Fibroblast of lung (primary cell): ENCODE measurements around the gene ANO3. TPM values are rescaled to one million over a fixed set of nuclear protein-coding genes. Genes with fewer than 3 reads are reported as not detected.
A peak's percentile ranks its signal among the peaks of the same experiment; 100 is the strongest.

Experiments
- DNase-seq, 2 donors: peaks; one replicate each; pipeline versions ENCODE4 v3.0.0 to v3.0.0-alpha.2; 2010; ENCODE audit warnings: low read depth in 2 of 2
- H2AFZ ChIP-seq: 2 replicates; pipeline ENCODE4 v1.5.1; 2012; ENCODE audit warnings: low read length, control low read depth, inconsistent platforms
- H3K27ac ChIP-seq: 2 replicates; pipeline ENCODE4 v1.5.1; 2011; ENCODE audit warnings: low read length, control low read depth; ENCODE audit not compliant: insufficient read depth
- H3K27me3 ChIP-seq: 2 replicates; pipeline ENCODE4 v1.5.1; 2011; ENCODE audit warnings: mild to moderate bottlenecking, low read length; ENCODE audit not compliant: control insufficient read depth, insufficient read depth
- H3K36me3 ChIP-seq: 2 replicates; pipeline ENCODE4 v1.5.1; 2011; ENCODE audit warnings: low read length; ENCODE audit not compliant: control insufficient read depth, insufficient read depth
- H3K4me1 ChIP-seq: 2 replicates; pipeline ENCODE4 v1.5.1; 2011; ENCODE audit warnings: low read length; ENCODE audit not compliant: control insufficient read depth, insufficient read depth; ENCODE audit errors: extremely low read depth
- H3K4me2 ChIP-seq: 2 replicates; pipeline ENCODE4 v1.5.1; 2011; ENCODE audit warnings: low read length, control low read depth; ENCODE audit not compliant: insufficient read depth; ENCODE audit errors: extremely low read depth
- H3K4me3 ChIP-seq, 4 experiments: fragments of 200-600 bp in 1 of 4; sonication (generic) in 1 of 4; replicated peaks in 1 of 4; 2 replicates each; pipeline ENCODE4 v1.5.1; 2011 to 2016; ENCODE audit warnings: low read length in 4 of 4, low read depth in 3 of 4, mild to moderate bottlenecking in 3 of 4, control low read depth in 2 of 4, inconsistent platforms in 1 of 4, mixed read lengths in 1 of 4; ENCODE audit not compliant: insufficient read depth in 1 of 4; ENCODE audit errors: control extremely low read depth in 1 of 4
- H3K79me2 ChIP-seq: 2 replicates; pipeline ENCODE4 v1.5.1; 2012; ENCODE audit warnings: mild to moderate bottlenecking, low read length, inconsistent platforms; ENCODE audit not compliant: control insufficient read depth, insufficient read depth
- H3K9ac ChIP-seq: 2 replicates; pipeline ENCODE4 v1.5.1; 2011; ENCODE audit warnings: mild to moderate bottlenecking, low read length, control low read depth; ENCODE audit not compliant: insufficient read depth
- H3K9me3 ChIP-seq: 2 replicates; pipeline ENCODE4 v1.5.1; 2012; ENCODE audit warnings: low read depth, low read length; ENCODE audit not compliant: control insufficient read depth, insufficient read depth
- H4K20me1 ChIP-seq: 2 replicates; pipeline ENCODE4 v1.5.1; 2011; ENCODE audit warnings: low read length; ENCODE audit not compliant: control insufficient read depth, insufficient read depth; ENCODE audit errors: extremely low read depth
- CTCF ChIP-seq, 2 donors: IDR thresholded peaks in 1 of 2; conservative IDR thresholded peaks in 1 of 2; 1 replicate in 1 of 2; 2 replicates in 1 of 2; pipeline ENCODE4 v1.5.1; 2011 to 2012; ENCODE audit warnings: low read length in 2 of 2, control low read depth in 1 of 2, inconsistent platforms in 1 of 2, low read depth in 1 of 2, mild to moderate bottlenecking in 1 of 2
- EZH2 ChIP-seq: IDR thresholded peaks from 2 replicates; pipeline ENCODE4 v1.5.1; 2012; ENCODE audit warnings: low read length, control low read depth, mild to moderate bottlenecking; ENCODE audit errors: missing control alignments
- polyA plus RNA-seq, 2 donors: library from polyadenylated mRNA; depleted of rRNA in 1 of 2; stranded (reverse) in 1 of 2; unstranded in 1 of 2; fragments of >200 nt; gene quantifications; 2 replicates each; pipeline ENCODE4 v1.2.1, GENCODE V29; 2011 to 2012; ENCODE audit warnings: missing spikeins in 1 of 2
- total RNA-seq: library from RNA; depleted of rRNA; stranded (reverse); fragments of >200 nt; gene quantifications from 2 replicates; pipeline ENCODE4 v1.2.1, GENCODE V29; 2014

ANO3 gene
- total and polyA plus RNA-seq, 2 donors (not counting 1 experiment from before 2014, with no cell fraction given): 2.2 to 5.1 TPM

DNA sequence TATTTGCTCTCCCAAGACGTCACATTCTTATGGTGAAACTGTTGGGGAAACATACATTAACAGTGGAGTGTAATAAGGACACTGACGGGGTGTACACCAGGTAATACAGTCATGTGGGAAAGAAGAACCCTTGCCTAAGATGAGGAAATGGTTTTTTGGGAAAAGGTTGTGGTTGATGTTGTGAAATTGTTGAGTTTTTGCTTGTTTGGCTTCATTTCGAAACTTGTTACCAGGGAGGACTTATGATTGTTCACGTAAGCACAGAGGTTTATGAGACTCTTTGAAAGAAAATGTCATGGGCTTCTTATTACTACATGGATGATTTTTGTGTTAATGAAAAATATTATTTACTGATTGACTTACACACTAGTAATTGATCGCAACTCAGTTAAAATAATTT, 16.8 kb downstream of the ANO3 start:
- H3K4me2 ChIP-seq: no peak overlapping the region
- H3K36me3 ChIP-seq: no peaks in the 10 kb centered on the region
- TF ChIP-seq CTCF (conservative IDR thresholded peaks at IDR 0.05 in 1 of 2, IDR thresholded peaks at IDR 0.05 in 1 of 2; ENCODE audit: low read depth in 1 of 2, low read length in 2 of 2) (no peak), EZH2 (no peak)
- H2AFZ ChIP-seq: no peak overlapping the region
- H3K9me3 ChIP-seq: no peaks in the 10 kb centered on the region
- H3K79me2 ChIP-seq: no peaks in the 10 kb centered on the region
- no peak overlapping the region for H3K27ac ChIP-seq
- H3K9ac ChIP-seq: no peak overlapping the region
- H4K20me1 ChIP-seq: no peaks in the 10 kb centered on the region
- no peak overlapping the region for H3K4me3 ChIP-seq
- DNase-seq: peak in 1 of 2 donors; percentile 6
- H3K4me1 ChIP-seq: no peaks in the 10 kb centered on the region
- H3K27me3 ChIP-seq: no peaks in the 10 kb centered on the region

DNA sequence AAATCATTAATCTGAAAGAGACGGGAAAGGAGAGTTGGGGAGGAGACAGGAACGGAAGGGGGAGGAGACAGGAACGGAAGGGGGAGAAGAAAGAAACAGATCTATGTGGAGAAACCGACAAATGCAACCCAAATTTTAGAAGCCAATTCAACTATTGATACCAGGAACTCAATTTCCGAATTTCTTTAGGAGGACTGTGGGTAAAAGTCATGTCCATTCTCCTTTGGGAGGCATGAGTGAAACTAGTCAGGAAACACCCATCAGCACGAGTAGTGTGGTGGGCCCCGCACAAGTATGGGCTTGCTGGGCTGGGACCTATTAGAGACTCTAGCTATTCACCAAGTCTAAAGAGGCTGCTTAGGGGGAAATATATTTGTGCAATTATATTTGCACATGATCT, 18.1 kb downstream of the ANO3 start:
- Histone ChIP-seq H3K9me3 (no peaks in the 10 kb centered on the region), H4K20me1 (no peaks in the 10 kb centered on the region), H3K4me2 (no peak overlapping the region), H2AFZ (no peak overlapping the region), H3K27me3 (no peaks in the 10 kb centered on the region), H3K4me1 (no peaks in the 10 kb centered on the region), H3K36me3 (no peaks in the 10 kb centered on the region), H3K9ac (no peak overlapping the region), H3K4me3 (no peak overlapping the region), H3K79me2 (no peaks in the 10 kb centered on the region), H3K27ac (no peak overlapping the region)
- no peak for DNase-seq
- TF ChIP-seq EZH2 (no peak), CTCF (conservative IDR thresholded peaks at IDR 0.05 in 1 of 2, IDR thresholded peaks at IDR 0.05 in 1 of 2; ENCODE audit: low read depth in 1 of 2, low read length in 2 of 2) (no peak)

- TF ChIP-seq EZH2 (no peak), CTCF (conservative IDR thresholded peaks at IDR 0.05 in 1 of 2, IDR thresholded peaks at IDR 0.05 in 1 of 2; ENCODE audit: low read depth in 1 of 2, low read length in 2 of 2) (no peak)
- H3K27ac ChIP-seq: no peak overlapping the region
- no peak for DNase-seq
- H2AFZ ChIP-seq: no peak overlapping the region
- H3K4me1 ChIP-seq: no peaks in the 10 kb centered on the region
- no peaks in the 10 kb centered on the region for H4K20me1 ChIP-seq
- H3K27me3 ChIP-seq: no peaks in the 10 kb centered on the region
- no peaks in the 10 kb centered on the region for H3K36me3 ChIP-seq
- H3K79me2 ChIP-seq: no peaks in the 10 kb centered on the region
- H3K9me3 ChIP-seq: no peaks in the 10 kb centered on the region
- H3K4me2 ChIP-seq: no peak overlapping the region
- no peak overlapping the region for H3K4me3 ChIP-seq
- no peak overlapping the region for H3K9ac ChIP-seq
Measured at GRCh38 chr11:26353010-26353409, 21.1 kb downstream of the ANO3 start.
